ENCODE measurements around the gene RASGRP4.
A peak's percentile ranks its signal among the peaks of the same experiment; 100 is the strongest.
"Not testable (repeated sequence)": the region's sequence is repeated elsewhere in the genome, so short reads cannot be mapped to it uniquely, and the experiment has no call there.

RASGRP4 gene

DNA sequence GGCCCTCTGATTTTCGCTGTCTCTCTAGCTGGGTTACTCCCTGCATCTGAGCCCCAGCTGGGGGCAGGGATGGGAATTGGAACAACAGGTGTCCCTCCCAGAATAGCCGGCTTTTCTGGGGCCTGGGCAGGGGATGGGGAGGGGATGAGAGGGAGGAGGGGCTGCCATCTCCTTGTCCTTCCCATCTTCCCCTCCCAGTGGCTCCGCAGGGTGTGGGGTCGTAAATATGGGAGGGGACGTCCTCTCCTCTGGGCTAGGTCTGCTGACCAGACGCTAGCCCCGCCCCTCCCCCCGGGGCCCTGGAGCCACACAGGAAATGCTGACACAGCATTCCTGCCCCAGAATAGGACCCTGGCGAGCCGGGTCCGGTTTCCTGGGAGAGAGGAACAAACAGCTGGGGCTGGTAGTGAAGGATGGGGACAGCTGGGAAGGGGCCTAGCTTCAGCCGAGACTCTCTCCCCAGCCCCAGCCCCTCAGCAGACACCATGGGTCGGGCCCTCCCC, 8.6 kb upstream of the RASGRP4 start:
- Mint-ChIP-seq H3K36me3 (peaks cover 19% of the 10 kb centered on the region), H3K4me1 (peaks cover 23% of the 10 kb centered on the region), H3K9me3 (no peaks in the 10 kb centered on the region), H3K4me3 (peak overlapping the region; percentile 63), H3K27ac (peak overlapping the region; percentile 23)
- DNase-seq (ENCODE audit: low spot score in 2 of 2), result no peak
- no peak for ATAC-seq

DNA sequence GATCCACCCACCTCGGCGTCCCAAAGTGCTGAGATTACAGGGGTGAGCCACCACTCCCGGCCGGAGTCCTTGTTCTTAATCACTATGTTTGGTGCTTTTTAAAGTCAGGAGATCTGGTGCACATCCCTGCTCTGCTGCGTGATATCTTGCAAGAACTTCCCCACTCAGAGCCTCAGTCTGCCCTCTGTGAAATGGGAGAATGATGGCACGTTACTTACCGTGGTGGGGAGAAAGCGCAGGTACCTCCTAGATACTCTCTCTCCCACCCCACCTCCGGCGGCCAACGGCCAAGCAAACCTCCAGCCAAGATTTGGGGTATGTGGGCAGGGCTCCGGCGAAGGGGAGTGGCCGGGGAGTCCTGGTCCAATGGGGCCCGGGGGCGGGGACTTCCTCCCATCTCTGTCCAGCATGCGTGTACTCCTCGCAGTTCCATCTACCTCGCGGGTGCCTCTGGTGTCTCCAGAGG, 7.3 kb upstream of the RASGRP4 start, which contains the start of gene RYR1:
Gene RYR1 (plus strand): TSS at position 424 of the 466 bp plus-strand sequence. CDS start 139 bp downstream, outside the sequence.
- ATAC-seq, result peak; percentile 79
- Mint-ChIP-seq H3K4me3 (peak within 1 kb of the TSS; percentile 63), H3K27ac (peak within 1 kb of the TSS; percentile 23), H3K9me3 (no peaks in the 10 kb centered on the region), H3K4me1 (peaks cover 33% of the 10 kb centered on the region), H3K36me3 (peaks cover 29% of the 10 kb centered on the region)
- DNase-seq (ENCODE audit: low spot score in 2 of 2), result peak; percentile 43 to 69

DNA sequence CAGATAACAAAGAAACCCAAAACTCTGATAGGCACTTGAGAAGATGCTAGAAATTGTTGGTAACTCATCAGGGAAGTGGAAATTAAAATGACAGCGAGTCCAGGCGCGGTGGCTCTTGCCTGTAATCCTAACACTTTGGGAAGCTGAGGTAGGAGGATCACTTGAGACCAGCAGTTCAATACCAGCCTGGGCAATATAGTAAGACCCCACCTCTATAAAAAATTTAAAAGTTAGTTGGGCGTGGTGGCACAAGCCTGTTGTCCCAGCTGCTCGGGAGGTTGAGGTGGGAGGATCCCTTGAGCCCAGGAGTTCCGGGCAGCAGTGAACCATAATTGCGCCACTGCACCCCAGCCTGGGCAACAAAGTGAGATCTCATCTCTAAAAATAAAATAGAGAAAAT, 4.9 kb upstream of the RASGRP4 start:
- DNase-seq (ENCODE audit: low spot score in 2 of 2) (no peak), ATAC-seq (no peak)
- H3K4me1 Mint-ChIP-seq, result peaks cover 43% of the 10 kb centered on the region
- no peaks in the 10 kb centered on the region for H3K9me3 Mint-ChIP-seq
- no peak overlapping the region for H3K4me3 Mint-ChIP-seq
- no peak overlapping the region for H3K27ac Mint-ChIP-seq
- peaks cover 18% of the 10 kb centered on the region for H3K36me3 Mint-ChIP-seq

DNA sequence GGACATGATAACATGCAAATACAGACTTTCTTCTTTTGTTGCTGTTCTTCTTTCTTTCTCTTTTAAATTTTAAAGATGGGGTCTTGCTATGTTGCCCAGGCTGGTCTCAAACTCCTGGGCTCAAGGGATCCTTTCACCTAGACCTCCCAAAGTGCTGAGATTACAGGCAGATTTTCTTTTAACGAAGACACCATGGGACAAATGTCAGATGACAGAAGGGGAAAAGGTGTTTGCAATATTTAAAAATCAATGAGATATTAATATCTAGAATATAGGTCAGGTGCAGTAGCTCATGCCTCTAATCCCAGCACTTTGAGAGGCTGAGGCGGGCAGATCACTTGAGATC, 3.8 kb upstream of the RASGRP4 start:
- peaks cover 44% of the 10 kb centered on the region for H3K4me1 Mint-ChIP-seq
- no peaks in the 10 kb centered on the region for H3K9me3 Mint-ChIP-seq
- no peak for ATAC-seq
- peak overlapping the region; percentile 77 for H3K4me3 Mint-ChIP-seq
- DNase-seq (ENCODE audit: low spot score in 2 of 2), result no peak
- peak overlapping the region; percentile 98 for H3K27ac Mint-ChIP-seq
- H3K36me3 Mint-ChIP-seq, result peaks cover 18% of the 10 kb centered on the region

DNA sequence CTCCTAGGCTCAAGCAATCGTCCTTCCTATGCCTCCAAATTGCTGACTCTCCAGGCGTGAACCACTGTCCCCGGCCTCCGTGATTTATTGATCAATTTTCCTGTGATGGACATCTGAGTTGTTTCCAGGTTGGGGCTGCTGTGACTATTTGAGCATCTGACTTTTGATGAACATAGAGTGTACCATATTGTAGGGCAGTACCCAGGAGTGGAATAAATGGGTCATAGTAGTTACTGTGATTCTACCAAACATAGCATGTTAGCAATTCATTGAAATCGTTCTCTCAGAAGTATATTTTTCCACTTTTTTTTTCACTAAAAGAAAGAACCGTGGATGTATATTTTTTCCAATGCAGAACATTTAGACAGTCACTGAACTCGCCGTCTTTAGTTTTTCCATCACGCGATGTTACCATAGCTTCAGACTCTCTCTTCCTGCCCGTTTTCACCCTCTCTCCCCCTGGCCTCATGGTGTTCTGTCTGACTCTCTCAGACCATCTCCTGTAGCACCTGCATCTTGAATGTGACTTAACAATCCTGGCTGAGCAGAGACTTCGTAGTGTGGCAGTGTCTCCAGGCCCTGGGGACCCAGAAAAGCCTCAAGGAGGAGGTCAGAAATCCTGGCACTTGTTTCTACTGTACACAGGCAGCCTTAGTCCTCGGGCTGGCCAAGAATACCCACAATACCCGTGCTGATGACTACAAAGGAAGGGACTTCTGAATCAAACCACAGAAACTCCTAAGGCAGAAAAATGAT, 3.2 kb upstream of the RASGRP4 start:
- Mint-ChIP-seq H3K9me3 (no peaks in the 10 kb centered on the region), H3K4me1 (peaks cover 40% of the 10 kb centered on the region), H3K36me3 (peaks cover 18% of the 10 kb centered on the region), H3K4me3 (peak overlapping the region; percentile 77), H3K27ac (peak overlapping the region; percentile 98)
- ATAC-seq (peak; percentile 65), DNase-seq (ENCODE audit: low spot score in 2 of 2) (peak in 1 of 2 donors; percentile 53)

DNA sequence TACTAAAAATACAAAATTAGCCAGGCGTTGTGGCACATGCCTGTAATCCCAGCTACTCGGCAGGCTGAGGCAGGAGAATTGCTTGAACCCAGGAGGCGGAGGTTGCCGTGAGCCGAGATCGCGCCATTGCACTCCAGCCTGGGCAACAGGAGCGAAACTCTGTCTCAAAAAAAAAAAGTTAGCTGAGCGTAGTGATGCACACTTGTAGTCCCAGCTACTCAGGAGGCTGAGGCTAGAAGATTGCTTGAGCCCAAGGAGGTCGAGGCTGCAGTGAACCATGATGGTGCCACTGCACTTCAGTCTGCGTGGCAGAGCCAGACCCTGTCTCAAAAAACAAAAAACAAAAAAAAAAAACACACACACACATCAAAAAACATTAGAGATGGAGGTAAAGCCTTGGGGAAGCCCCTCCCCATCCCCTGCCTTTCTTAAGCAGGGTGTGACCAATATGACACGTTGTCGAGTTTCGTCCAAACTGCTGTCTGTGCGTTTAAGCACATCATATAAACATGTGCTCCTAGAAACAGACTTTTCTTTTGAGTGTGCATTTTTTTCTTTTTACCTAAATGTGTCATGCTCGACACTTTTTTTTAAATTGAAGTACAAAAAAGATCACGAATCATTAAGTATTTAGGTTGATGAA, 1.1 kb upstream of the RASGRP4 start:
- H3K4me1 Mint-ChIP-seq, result peaks cover 29% of the 10 kb centered on the region
- H3K9me3 Mint-ChIP-seq, result not testable (repeated sequence)
- H3K4me3 Mint-ChIP-seq, result peak overlapping the region; percentile 77
- peak overlapping the region; percentile 98 for H3K27ac Mint-ChIP-seq
- ATAC-seq, result peak; percentile 93
- H3K36me3 Mint-ChIP-seq, result peaks cover 18% of the 10 kb centered on the region
- DNase-seq (ENCODE audit: low spot score in 2 of 2), result peak in 1 of 2 donors; percentile 65

DNA sequence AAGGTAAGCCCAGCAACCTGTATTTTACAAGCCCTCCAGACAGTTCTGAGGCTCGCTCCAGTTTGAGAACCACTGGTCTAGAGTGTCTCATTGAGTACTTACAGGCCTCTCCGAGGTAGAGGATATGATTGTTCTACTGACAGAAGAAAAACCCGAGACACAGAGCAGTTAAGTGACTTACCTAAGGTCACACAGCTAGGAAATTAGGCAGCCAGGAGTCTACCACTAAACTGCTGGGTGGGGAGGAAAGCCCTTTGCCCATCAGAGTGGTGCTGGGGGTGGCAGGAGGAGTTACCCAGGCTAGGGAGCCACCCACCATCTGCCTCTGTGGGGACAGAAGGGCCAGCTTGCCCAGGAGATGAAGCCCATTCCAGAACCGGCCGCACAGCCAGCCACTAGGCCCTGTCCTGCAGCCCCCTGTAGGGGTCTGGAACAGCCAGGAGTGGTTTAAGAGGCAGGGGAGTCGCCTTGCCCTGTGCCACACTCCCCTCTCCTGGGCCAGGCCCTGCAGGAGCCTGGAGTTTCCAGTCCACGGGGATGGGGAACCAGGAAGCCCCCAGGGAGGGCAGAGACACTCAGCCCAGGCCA, 703 bp downstream of the RASGRP4 start:
- DNase-seq (ENCODE audit: low spot score in 2 of 2), result no peak
- H3K4me3 Mint-ChIP-seq, result peak overlapping the region; percentile 77

DNA sequence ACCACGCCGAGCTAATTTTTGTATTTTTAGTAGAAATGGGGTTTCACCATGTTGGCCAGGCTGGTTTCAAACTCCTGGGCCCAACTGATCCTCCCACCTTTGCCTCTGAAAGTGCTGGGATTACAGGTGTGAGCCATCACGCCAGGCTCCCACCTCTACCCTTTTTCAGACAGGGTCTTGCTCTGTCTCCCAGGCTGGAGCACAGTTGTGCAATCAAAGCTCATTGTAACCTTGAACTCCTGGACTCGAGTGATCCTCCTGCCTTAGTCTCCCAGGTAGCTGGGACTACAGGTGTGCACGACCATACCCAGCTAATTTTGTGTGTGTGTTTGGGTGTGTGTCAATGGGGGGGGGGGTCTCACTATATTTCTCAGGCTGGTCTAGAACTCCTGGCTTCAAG, 1.7 kb downstream of the RASGRP4 start:
- peaks cover 30% of the 10 kb centered on the region for H3K4me1 Mint-ChIP-seq
- H3K27ac Mint-ChIP-seq, result no peak overlapping the region
- peaks cover 41% of the 10 kb centered on the region for H3K36me3 Mint-ChIP-seq
- peak overlapping the region; percentile 77 for H3K4me3 Mint-ChIP-seq
- no peaks in the 10 kb centered on the region for H3K9me3 Mint-ChIP-seq
- ATAC-seq, result no peak
- no peak for DNase-seq (ENCODE audit: low spot score in 2 of 2)

More for the DNA sequence above, 703 bp downstream of the RASGRP4 start:
- H3K9me3 Mint-ChIP-seq, result no peaks in the 10 kb centered on the region
- no peak for ATAC-seq
- H3K4me1 Mint-ChIP-seq, result peaks cover 29% of the 10 kb centered on the region
- peak overlapping the region; percentile 98 for H3K27ac Mint-ChIP-seq
- H3K36me3 Mint-ChIP-seq, result peaks cover 36% of the 10 kb centered on the region

DNA sequence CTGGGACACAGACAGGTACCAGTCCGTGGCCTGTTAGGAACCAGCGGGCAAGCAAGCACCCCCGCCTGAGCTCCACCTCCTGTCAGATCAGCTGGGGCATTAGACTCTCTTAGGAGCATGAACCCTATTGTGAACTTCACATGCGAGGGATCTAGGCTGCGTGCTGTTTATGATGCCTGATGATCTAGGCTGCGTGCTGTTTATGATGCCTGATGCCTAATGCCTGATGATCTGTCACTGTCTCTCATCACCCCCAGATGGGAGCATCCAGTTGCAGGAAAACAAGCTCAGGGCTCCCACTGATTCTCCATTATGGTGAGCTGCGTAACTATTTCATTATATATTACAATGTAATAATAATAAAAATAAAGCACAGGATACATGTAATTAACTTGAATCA, 3.6 kb downstream of the RASGRP4 start:
- no peak overlapping the region for H3K27ac Mint-ChIP-seq
- no peak for DNase-seq (ENCODE audit: low spot score in 2 of 2)

DNA sequence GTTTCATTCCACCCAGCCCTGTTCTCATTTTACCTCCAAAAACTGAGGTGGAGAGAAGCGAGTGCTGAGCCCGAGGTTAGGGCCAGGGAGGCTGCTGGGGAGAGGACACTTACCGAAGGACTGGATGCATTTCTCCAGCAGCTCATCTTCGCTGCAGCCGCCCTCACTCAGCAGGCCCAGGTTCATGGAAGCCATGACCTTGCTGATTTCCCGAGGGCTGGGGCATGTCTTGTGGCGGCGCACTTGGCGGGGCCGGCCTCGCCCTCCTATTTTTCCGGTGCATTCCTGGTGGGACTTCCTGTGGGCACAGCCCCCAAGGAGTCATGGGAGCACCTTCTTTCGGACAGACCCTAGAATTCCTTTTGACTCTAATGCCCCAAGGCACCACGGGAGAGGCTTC, 4.2 kb downstream of the RASGRP4 start:
- no peaks in the 10 kb centered on the region for H3K9me3 Mint-ChIP-seq
- H3K36me3 Mint-ChIP-seq, result peaks cover 45% of the 10 kb centered on the region
- no peak overlapping the region for H3K4me3 Mint-ChIP-seq
- no peak for DNase-seq (ENCODE audit: low spot score in 2 of 2)
- H3K27ac Mint-ChIP-seq, result no peak overlapping the region
- no peak for ATAC-seq
- H3K4me1 Mint-ChIP-seq, result peaks cover 37% of the 10 kb centered on the region

More for the DNA sequence above, 3.6 kb downstream of the RASGRP4 start:
- Mint-ChIP-seq H3K4me1 (peaks cover 33% of the 10 kb centered on the region), H3K36me3 (peaks cover 39% of the 10 kb centered on the region), H3K9me3 (no peaks in the 10 kb centered on the region), H3K4me3 (no peak overlapping the region)
- ATAC-seq, result no peak

DNA sequence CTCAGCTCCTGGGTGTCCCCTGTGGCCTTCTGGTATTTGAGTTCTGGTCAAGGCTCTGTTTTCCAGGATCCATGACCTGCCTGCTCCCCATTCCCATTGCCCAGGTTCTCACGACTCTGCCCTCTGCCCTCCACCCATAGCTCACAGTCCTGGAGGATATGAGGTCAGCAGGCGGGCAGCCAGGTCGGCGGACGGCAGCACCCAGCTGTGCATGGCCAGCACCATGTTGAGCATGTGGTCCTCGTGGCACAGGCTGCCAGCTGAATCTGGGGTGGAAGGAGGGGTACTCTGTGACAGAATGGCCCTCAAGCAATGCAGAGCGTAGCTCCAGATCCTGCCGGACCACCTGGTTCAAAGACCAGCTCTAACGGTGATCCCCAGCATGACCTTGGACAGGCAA, 5.1 kb downstream of the RASGRP4 start:
- peaks cover 46% of the 10 kb centered on the region for H3K36me3 Mint-ChIP-seq
- H3K4me3 Mint-ChIP-seq, result no peak overlapping the region
- H3K4me1 Mint-ChIP-seq, result peaks cover 34% of the 10 kb centered on the region
- ATAC-seq (no peak), DNase-seq (ENCODE audit: low spot score in 2 of 2) (no peak)
- no peaks in the 10 kb centered on the region for H3K9me3 Mint-ChIP-seq
- no peak overlapping the region for H3K27ac Mint-ChIP-seq

DNA sequence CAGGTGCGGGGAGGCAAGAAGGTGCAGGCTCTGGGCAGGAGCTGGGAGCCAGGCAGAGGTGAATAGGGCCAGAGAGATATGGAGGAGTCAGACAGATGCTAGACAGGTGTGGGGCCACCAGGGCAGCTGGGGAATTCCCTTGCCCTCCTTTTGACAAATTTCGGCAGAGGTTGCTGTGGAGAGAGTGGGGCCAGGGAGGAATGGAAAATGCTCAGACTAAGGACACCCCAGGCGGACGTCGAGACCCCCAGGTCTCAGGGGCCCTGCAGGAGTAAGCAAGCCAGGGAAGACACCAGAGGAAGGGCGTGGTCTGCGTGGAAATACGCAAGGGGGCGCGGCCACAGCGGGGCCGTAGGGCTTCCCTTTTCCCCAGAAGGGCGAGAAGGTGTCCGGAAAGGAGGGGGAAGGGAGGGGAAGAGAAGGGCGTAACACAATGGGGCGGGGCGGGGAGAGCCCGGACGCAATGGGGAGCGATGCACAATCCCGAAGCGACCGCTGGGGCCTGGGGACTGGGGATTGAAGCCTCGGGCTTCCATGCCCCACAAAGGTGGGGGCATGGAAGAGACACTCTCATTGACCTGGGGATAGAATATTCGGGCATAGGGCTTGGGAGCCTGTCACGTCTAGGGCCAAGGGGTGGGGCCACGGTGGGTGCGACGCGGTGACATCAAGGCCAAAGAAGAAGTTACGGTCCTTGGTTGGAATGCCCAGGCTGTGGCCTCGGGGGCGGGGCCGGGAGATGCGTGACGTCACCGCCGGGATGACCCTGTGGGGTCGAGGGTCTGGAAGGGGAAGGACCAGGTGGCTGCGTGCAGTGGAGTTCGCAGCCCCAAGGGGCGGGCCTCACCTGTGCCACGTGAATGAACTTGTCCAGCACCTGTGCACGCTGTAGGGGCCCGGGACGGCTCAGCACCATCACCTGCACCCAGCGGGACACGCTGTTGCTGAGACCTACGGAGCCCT, 8.2 kb downstream of the RASGRP4 start:
- DNase-seq (ENCODE audit: low spot score in 2 of 2) (peak; percentile 38 to 70), ATAC-seq (peak; percentile 81)
- Mint-ChIP-seq H3K36me3 (peaks cover 69% of the 10 kb centered on the region), H3K27ac (peak overlapping the region; percentile 73), H3K9me3 (no peaks in the 10 kb centered on the region), H3K4me1 (peaks cover 34% of the 10 kb centered on the region), H3K4me3 (peak overlapping the region; percentile 77)

DNA sequence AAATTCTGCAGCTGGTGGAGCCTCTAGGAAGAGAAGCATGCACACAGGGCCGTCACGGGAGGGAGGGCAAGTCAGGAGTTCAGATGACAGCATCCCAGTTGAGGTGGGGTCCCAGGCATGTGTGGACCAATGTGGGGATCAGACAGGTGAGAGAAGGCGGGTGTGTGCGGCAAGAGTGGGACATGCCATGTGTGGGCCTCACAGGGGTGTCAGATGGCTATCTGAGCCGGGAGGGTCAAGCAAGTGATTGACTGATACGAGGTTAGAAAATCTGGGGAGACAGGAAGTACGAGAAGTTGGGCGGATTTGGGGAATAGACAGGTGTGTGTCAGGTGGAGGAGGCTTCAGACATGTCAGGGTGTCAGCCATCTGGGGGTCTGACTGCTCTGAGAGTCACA, 8.9 kb downstream of the RASGRP4 start:
- peaks cover 34% of the 10 kb centered on the region for H3K4me1 Mint-ChIP-seq
- H3K36me3 Mint-ChIP-seq, result peaks cover 76% of the 10 kb centered on the region
- peak overlapping the region; percentile 73 for H3K27ac Mint-ChIP-seq
- no peaks in the 10 kb centered on the region for H3K9me3 Mint-ChIP-seq
- H3K4me3 Mint-ChIP-seq, result peak overlapping the region; percentile 77
- DNase-seq (ENCODE audit: low spot score in 2 of 2) (no peak), ATAC-seq (no peak)

DNA sequence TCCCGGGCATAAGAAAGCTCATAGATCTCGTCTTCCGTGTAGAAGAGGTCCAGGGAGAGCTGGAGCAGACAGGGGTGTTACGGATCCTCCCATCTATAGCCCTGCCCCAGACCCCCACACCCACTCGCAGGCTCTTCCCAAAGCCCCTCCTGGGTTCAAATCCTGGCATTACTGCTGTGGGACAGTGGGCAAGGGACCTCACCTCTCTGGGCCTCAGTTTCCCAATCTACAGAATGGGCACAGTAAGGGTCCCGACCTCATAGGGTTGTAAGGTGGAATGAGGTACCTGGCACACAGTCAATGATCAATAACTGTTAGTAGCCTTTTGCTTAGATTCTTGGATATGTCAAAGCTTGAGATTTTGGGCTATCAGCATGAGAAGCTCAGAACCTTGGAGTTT, 12.6 kb downstream of the RASGRP4 start:
- H3K27ac Mint-ChIP-seq, result no peak overlapping the region
- no peak overlapping the region for H3K4me3 Mint-ChIP-seq
- peaks cover 25% of the 10 kb centered on the region for H3K4me1 Mint-ChIP-seq
- H3K9me3 Mint-ChIP-seq, result no peaks in the 10 kb centered on the region
- H3K36me3 Mint-ChIP-seq, result peaks cover 87% of the 10 kb centered on the region
- ATAC-seq (no peak), DNase-seq (ENCODE audit: low spot score in 2 of 2) (no peak)

Data from stimulated activated effector memory CD8-positive, alpha-beta T cell treated with anti-CD3 and anti-CD28 coated beads, Interleukin-12 subunit alpha, Interleukin-12 subunit beta, amount 100 ng/mL, for 72 hours (primary cell).